Natural killer cell treated with Interleukin-12 subunit alpha and Interleukin-12 subunit beta and Interleukin-15 and Interleukin-18, amount 100 ng/mL, for 72 hours (primary cell): ENCODE measurements around the gene C11orf71. TPM values are rescaled to one million over a fixed set of nuclear protein-coding genes. Genes with fewer than 3 reads are reported as not detected.

Source experiments
- ATAC-seq, 2 donors: fragments of 150-1000 bp; cut with Tn5 transposase in 1 of 2; sonication (Bioruptor Pico), chemical (Tn5 transposase) in 1 of 2; 2 replicates each; pipeline ENCODE4 v1.10.0; 2021
- DNase-seq: peaks from one replicate; pipeline ENCODE4 v3.0.0; 2022; ENCODE audit warnings: low spot score
- H3K27ac Mint-ChIP-seq, 2 donors: 1 replicate in 1 of 2; 2 replicates in 1 of 2; pipeline ENCODE4 v1.8.0; 2022; ENCODE audit warnings: mixed read lengths in 2 of 2, mild to moderate bottlenecking in 1 of 2, moderate library complexity in 1 of 2
- H3K27me3 Mint-ChIP-seq, 2 donors: 1 replicate in 1 of 2; 2 replicates in 1 of 2; pipeline ENCODE4 v1.8.0; 2022; ENCODE audit warnings: mixed read lengths in 2 of 2
- H3K36me3 Mint-ChIP-seq: one replicate; pipeline ENCODE4 v1.8.0; 2022; ENCODE audit warnings: mixed read lengths
- H3K4me1 Mint-ChIP-seq, 2 donors: 1 replicate in 1 of 2; 2 replicates in 1 of 2; pipeline ENCODE4 v1.8.0; 2022; ENCODE audit warnings: low read depth in 2 of 2, mixed read lengths in 2 of 2, mild to moderate bottlenecking in 1 of 2
- H3K4me3 Mint-ChIP-seq: one replicate; pipeline ENCODE4 v1.8.0; 2022; ENCODE audit warnings: mixed read lengths
- H3K9me3 Mint-ChIP-seq: 2 replicates; pipeline ENCODE4 v1.8.0; 2022; ENCODE audit warnings: mixed read lengths
- total RNA-seq, 2 donors: library from RNA; stranded (reverse); gene quantifications; one replicate each; pipeline ENCODE4 v1.2.3, GENCODE V29; 2022

Gene C11orf71
- total RNA-seq, 2 donors from 2014 or later, result 5.7 to 6.4 TPM

DNA sequence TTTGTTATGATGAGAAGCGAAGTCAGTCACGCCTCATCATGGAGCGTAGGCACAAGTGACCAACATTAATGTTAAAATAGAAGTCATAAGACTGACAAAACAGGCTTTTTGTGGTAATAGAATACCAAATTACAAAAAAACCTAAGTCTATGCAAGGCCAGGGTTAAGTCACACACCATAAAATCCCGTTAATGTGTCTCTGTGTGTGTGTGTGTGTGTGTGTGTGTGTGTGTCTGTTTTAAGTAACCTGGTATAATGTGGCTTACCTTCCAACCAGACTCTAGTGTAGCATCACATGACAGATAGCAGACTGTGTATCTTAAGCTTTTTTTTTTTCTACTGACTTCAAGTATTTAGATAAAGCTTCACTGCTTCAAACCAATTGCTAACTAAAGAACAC is 38.0 kb downstream of the C11orf71 start:
- H3K4me1 Mint-ChIP-seq, result peaks cover 0 to 2% of the 10 kb centered on the region in 2 donors
- H3K9me3 Mint-ChIP-seq, result no peaks in the 10 kb centered on the region
- H3K27ac Mint-ChIP-seq, result no peak overlapping the region
- ATAC-seq, result no peak
- DNase-seq, result no peak
- H3K36me3 Mint-ChIP-seq, result no peaks in the 10 kb centered on the region
- peaks cover 31 to 35% of the 10 kb centered on the region in 2 donors for H3K27me3 Mint-ChIP-seq
- no peak overlapping the region for H3K4me3 Mint-ChIP-seq

GRCh38 chr11:114359342-114359741 is 41.0 kb downstream of the C11orf71 start:
- Mint-ChIP-seq H3K4me3 (no peak overlapping the region), H3K4me1 (peaks cover 0 to 2% of the 10 kb centered on the region in 2 donors), H3K27me3 (peaks cover 15 to 24% of the 10 kb centered on the region in 2 donors), H3K9me3 (no peaks in the 10 kb centered on the region), H3K36me3 (no peaks in the 10 kb centered on the region), H3K27ac (no peak overlapping the region)
- DNase-seq (no peak), ATAC-seq (no peak)

DNA sequence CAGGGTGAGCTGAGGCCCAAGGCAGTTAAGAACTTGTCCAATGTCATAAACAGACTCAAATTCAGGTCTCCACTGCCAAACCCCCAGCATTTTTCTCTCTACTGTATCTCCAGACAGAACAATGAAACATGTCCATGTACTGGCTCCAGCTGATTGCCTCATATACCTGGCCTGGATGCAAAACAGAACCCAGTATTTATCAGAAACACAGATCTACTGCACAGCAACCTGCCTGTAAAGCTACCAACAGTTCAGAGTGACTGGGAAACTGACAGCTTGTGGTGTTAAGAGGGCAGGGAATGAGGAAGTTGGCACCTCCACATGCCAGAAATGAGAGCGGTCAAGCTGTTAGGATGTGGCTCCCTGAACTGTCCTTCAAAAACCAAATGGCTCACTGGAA is 41.6 kb downstream of the C11orf71 start:
- peaks cover 15 to 20% of the 10 kb centered on the region in 2 donors for H3K27me3 Mint-ChIP-seq

GRCh38 chr11:114354076-114354475 is 46.2 kb downstream of the C11orf71 start:
- H3K4me3 Mint-ChIP-seq, result no peak overlapping the region
- peaks cover 0 to 2% of the 10 kb centered on the region in 2 donors for H3K4me1 Mint-ChIP-seq
- H3K27ac Mint-ChIP-seq, result no peak overlapping the region
- ATAC-seq, result no peak
- H3K36me3 Mint-ChIP-seq, result no peaks in the 10 kb centered on the region
- no peaks in the 10 kb centered on the region for H3K9me3 Mint-ChIP-seq
- peaks cover 0 to 9% of the 10 kb centered on the region in 2 donors for H3K27me3 Mint-ChIP-seq
- DNase-seq, result no peak

More for the DNA sequence above, 41.6 kb downstream of the C11orf71 start:
- Mint-ChIP-seq H3K36me3 (no peaks in the 10 kb centered on the region), H3K9me3 (no peaks in the 10 kb centered on the region), H3K4me3 (no peak overlapping the region), H3K4me1 (peaks cover 0 to 2% of the 10 kb centered on the region in 2 donors), H3K27ac (no peak overlapping the region)
- DNase-seq, result no peak
- ATAC-seq, result no peak

DNA sequence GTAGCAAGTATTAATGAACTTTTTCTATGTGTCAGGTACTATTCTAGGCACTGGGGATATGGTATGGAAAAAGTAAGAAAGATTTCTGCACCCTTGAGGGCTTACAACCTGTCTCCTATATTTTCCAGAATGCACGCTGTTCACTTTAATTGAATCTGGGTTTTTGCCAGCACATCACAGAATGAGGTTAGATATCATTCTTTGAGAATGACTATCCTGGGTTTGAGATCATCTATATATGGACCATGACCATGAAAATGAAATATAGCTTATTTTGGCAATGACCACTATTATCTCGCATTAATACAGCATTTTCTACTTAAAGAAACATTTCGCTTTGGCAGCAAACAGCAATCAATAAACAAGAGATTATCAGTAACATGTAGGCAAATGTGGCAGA is 46.9 kb downstream of the C11orf71 start:
- no peak overlapping the region for H3K4me3 Mint-ChIP-seq
- no peaks in the 10 kb centered on the region for H3K4me1 Mint-ChIP-seq
- H3K27ac Mint-ChIP-seq, result no peak overlapping the region
- ATAC-seq (no peak), DNase-seq (no peak)
- H3K36me3 Mint-ChIP-seq, result no peaks in the 10 kb centered on the region
- H3K27me3 Mint-ChIP-seq, result peaks cover 0 to 5% of the 10 kb centered on the region in 2 donors
- H3K9me3 Mint-ChIP-seq, result no peaks in the 10 kb centered on the region

DNA sequence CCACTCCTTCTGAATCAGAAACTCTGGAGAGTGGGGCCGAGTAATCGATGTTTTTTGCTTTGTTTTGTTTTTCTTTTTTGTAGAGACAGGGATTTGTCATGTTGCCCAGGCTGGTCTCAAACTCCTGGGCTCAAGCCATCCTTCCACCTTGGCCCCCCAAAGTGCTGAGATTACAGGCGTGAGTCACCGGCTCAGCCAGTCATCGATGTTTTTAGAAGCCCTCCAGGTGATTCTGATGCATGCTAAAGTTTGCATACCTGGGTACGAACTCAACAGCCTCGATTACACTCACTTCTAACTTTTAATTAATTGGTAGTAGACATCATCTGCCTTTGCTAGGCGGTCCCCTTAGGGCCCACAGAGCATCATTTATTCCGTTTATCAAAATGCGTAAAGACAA is 50.3 kb downstream of the C11orf71 start:
- Mint-ChIP-seq H3K4me3 (no peak overlapping the region), H3K27ac (no peak overlapping the region), H3K4me1 (peaks cover 0 to 7% of the 10 kb centered on the region in 2 donors), H3K36me3 (no peaks in the 10 kb centered on the region), H3K27me3 (peaks cover 0 to 2% of the 10 kb centered on the region in 2 donors), H3K9me3 (no peaks in the 10 kb centered on the region)
- ATAC-seq (no peak), DNase-seq (no peak)

Other genes with a start within 250 kb of the C11orf71 start
- not detected for gene NNMT, start 104.1 kb downstream of the C11orf71 start, total RNA-seq
- 10 to 100 TPM; 20.2 to 34.1 TPM for gene RBM7, start 155 bp upstream of the C11orf71 start, total RNA-seq
- 10 to 100 TPM; 43.8 to 49.6 TPM for gene REXO2, start 39.0 kb upstream of the C11orf71 start, total RNA-seq
- gene NXPE1, start 159.4 kb upstream of the C11orf71 start, total RNA-seq, result not detected
- not detected for gene NXPE4, start 195.3 kb upstream of the C11orf71 start, total RNA-seq